GM18907 (cell line): ENCODE measurements around the gene DACH1.
A peak's percentile ranks its signal among the peaks of the same experiment; 100 is the strongest.
"Not testable (repeated sequence)": the region's sequence is repeated elsewhere in the genome, so short reads cannot be mapped to it uniquely, and the experiment has no call there.

Experiments
- ATAC-seq: cut with Tn5 transposase; IDR thresholded peaks from one replicate; pipeline ENCODE4 v1.9.1; 2021; ENCODE audit warnings: mild to moderate bottlenecking, moderate library complexity; ENCODE audit not compliant: unreplicated experiment

DACH1 gene

GRCh38 chr13:71867131-71867814 is at the start of gene DACH1:
DACH1 (minus strand) TSS chr13:71867204.
- ATAC-seq = peak; percentile 76

- ATAC-seq = no peak
These were observed 46.7 kb upstream of the DACH1 start for GRCh38 chr13:71913717-71914116.

GRCh38 chr13:71912524-71912923 is 45.5 kb upstream of the DACH1 start:
- ATAC-seq = no peak

GRCh38 chr13:71906448-71906847 is 39.4 kb upstream of the DACH1 start:
- ATAC-seq = no peak

GRCh38 chr13:71902676-71903075 is 35.7 kb upstream of the DACH1 start:
- ATAC-seq = no peak

GRCh38 chr13:71893506-71893905 is 26.5 kb upstream of the DACH1 start:
- ATAC-seq = not testable (repeated sequence)

- no peak for ATAC-seq
These were observed 19.9 kb upstream of the DACH1 start for GRCh38 chr13:71886880-71887279.

GRCh38 chr13:71882120-71882519 is 15.1 kb upstream of the DACH1 start:
- ATAC-seq = no peak

- ATAC-seq = no peak
These were observed 13.9 kb upstream of the DACH1 start for GRCh38 chr13:71880753-71881541.

- ATAC-seq = no peak
These were observed 12.9 kb upstream of the DACH1 start for GRCh38 chr13:71879808-71880344.

- peak; percentile 99 for ATAC-seq
These were observed 12.1 kb upstream of the DACH1 start for GRCh38 chr13:71879129-71879535.

GRCh38 chr13:71877256-71877653 is 10.3 kb upstream of the DACH1 start:
- no peak for ATAC-seq

GRCh38 chr13:71876648-71877255 is 9.7 kb upstream of the DACH1 start:
- ATAC-seq = no peak

GRCh38 chr13:71875823-71876222 is 8.8 kb upstream of the DACH1 start:
- no peak for ATAC-seq

- no peak for ATAC-seq
These were observed 7.5 kb upstream of the DACH1 start for GRCh38 chr13:71874458-71874857.

- no peak for ATAC-seq
These were observed 6.6 kb upstream of the DACH1 start for GRCh38 chr13:71873418-71874247.

GRCh38 chr13:71871844-71872243 is 4.8 kb upstream of the DACH1 start:
- ATAC-seq = no peak

- ATAC-seq = no peak
These were observed 4.3 kb upstream of the DACH1 start for GRCh38 chr13:71871176-71871754.

- no peak for ATAC-seq
These were observed 3.1 kb upstream of the DACH1 start for GRCh38 chr13:71870100-71870499.

GRCh38 chr13:71869274-71869673 is 2.3 kb upstream of the DACH1 start:
- no peak for ATAC-seq
